ENCODE measurements around the gene TBC1D10A. TPM values are rescaled to one million over a fixed set of nuclear protein-coding genes. Genes with fewer than 3 reads are reported as not detected.

TBC1D10A gene
- total RNA-seq, 1 donor from 2014 or later: 7.9 TPM

- Mint-ChIP-seq H3K9me3 (ENCODE audit: unreplicated experiment) (no peaks in the 10 kb centered on the region), H3K36me3 (ENCODE audit: low read depth, unreplicated experiment) (peaks cover 19% of the 10 kb centered on the region), H3K4me3 (ENCODE audit: unreplicated experiment) (no peak overlapping the region), H3K27me3 (ENCODE audit: unreplicated experiment) (peaks cover 7% of the 10 kb centered on the region), H3K27ac (ENCODE audit: unreplicated experiment) (peak overlapping the region; percentile 24), H3K4me1 (ENCODE audit: unreplicated experiment) (peaks cover 18% of the 10 kb centered on the region)
- TF ChIP-seq, protein P1, sequence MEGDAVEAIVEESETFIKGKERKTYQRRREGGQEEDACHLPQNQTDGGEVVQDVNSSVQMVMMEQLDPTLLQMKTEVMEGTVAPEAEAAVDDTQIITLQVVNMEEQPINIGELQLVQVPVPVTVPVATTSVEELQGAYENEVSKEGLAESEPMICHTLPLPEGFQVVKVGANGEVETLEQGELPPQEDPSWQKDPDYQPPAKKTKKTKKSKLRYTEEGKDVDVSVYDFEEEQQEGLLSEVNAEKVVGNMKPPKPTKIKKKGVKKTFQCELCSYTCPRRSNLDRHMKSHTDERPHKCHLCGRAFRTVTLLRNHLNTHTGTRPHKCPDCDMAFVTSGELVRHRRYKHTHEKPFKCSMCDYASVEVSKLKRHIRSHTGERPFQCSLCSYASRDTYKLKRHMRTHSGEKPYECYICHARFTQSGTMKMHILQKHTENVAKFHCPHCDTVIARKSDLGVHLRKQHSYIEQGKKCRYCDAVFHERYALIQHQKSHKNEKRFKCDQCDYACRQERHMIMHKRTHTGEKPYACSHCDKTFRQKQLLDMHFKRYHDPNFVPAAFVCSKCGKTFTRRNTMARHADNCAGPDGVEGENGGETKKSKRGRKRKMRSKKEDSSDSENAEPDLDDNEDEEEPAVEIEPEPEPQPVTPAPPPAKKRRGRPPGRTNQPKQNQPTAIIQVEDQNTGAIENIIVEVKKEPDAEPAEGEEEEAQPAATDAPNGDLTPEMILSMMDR (IDR thresholded peaks at IDR 0.05; ENCODE audit: unreplicated experiment): no peak
- no peak for DNase-seq (ENCODE audit: low spot score)
Observed at GRCh38 chr22:30297991-30298701, 28.6 kb downstream of the TBC1D10A start.

- no peaks in the 10 kb centered on the region for H3K9me3 Mint-ChIP-seq (ENCODE audit: unreplicated experiment)
- H3K4me3 Mint-ChIP-seq (ENCODE audit: unreplicated experiment): no peak overlapping the region
- TF ChIP-seq, protein P1 (IDR thresholded peaks at IDR 0.05; ENCODE audit: unreplicated experiment): no peak
- peaks cover 14% of the 10 kb centered on the region for H3K4me1 Mint-ChIP-seq (ENCODE audit: unreplicated experiment)
- H3K27me3 Mint-ChIP-seq (ENCODE audit: unreplicated experiment): peaks cover 7% of the 10 kb centered on the region
- H3K36me3 Mint-ChIP-seq (ENCODE audit: low read depth, unreplicated experiment): peaks cover 16% of the 10 kb centered on the region
- no peak for DNase-seq (ENCODE audit: low spot score)
- H3K27ac Mint-ChIP-seq (ENCODE audit: unreplicated experiment): no peak overlapping the region
Observed at GRCh38 chr22:30297276-30297990, 29.3 kb downstream of the TBC1D10A start.

DNA sequence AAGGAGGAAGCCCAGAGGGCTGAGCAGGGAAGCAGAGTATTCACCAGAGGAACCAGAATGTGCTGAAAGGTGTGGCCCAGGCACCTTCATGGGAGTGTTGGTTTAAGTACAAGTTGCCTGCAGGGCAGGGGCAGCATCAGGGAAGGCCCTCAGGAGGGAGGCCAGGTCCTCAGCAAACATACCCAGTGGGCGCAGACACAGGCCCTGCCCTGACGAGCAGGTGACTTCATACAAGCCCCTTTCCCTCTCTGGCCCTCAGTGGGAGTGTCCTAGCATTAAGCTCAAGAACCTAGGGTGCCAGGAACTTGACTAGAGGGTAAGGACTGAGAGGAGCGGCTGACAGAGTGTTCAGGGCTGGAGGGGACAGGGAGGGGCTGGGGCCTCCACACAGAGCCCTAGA lies 29.9 kb downstream of the TBC1D10A start:
- H3K27ac Mint-ChIP-seq (ENCODE audit: unreplicated experiment): no peak overlapping the region
- H3K4me3 Mint-ChIP-seq (ENCODE audit: unreplicated experiment): no peak overlapping the region
- H3K9me3 Mint-ChIP-seq (ENCODE audit: unreplicated experiment): no peaks in the 10 kb centered on the region
- TF ChIP-seq, protein P1 (IDR thresholded peaks at IDR 0.05; ENCODE audit: unreplicated experiment): no peak
- peaks cover 7% of the 10 kb centered on the region for H3K27me3 Mint-ChIP-seq (ENCODE audit: unreplicated experiment)
- no peak for DNase-seq (ENCODE audit: low spot score)
- peaks cover 8% of the 10 kb centered on the region for H3K4me1 Mint-ChIP-seq (ENCODE audit: unreplicated experiment)
- H3K36me3 Mint-ChIP-seq (ENCODE audit: low read depth, unreplicated experiment): peaks cover 16% of the 10 kb centered on the region

DNA sequence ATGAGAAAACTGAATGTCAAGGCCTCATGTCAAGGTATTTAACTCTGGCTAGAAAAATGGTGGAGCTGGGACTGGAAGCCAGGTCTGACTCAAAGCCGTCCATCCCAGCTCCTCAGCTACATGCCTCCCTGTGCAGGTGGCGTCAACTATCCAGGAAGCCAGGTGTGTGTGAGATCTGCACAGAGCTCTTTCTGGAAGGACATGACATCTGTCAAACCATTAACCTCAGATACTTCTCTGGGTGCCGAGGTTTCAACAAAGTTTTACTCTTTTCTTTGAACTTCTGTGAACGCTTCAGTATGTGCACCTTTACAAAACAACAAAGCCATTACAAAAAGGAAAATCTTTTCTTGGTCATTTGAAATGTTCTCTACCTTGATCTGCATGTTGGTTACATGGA lies 30.4 kb downstream of the TBC1D10A start:
- H3K9me3 Mint-ChIP-seq (ENCODE audit: unreplicated experiment): no peaks in the 10 kb centered on the region
- H3K27ac Mint-ChIP-seq (ENCODE audit: unreplicated experiment): no peak overlapping the region
- H3K27me3 Mint-ChIP-seq (ENCODE audit: unreplicated experiment): peaks cover 7% of the 10 kb centered on the region
- TF ChIP-seq, protein P1 (IDR thresholded peaks at IDR 0.05; ENCODE audit: unreplicated experiment): no peak
- H3K4me3 Mint-ChIP-seq (ENCODE audit: unreplicated experiment): no peak overlapping the region
- H3K4me1 Mint-ChIP-seq (ENCODE audit: unreplicated experiment): peaks cover 7% of the 10 kb centered on the region
- H3K36me3 Mint-ChIP-seq (ENCODE audit: low read depth, unreplicated experiment): peaks cover 16% of the 10 kb centered on the region
- no peak for DNase-seq (ENCODE audit: low spot score)

GRCh38 chr22:30295576-30295975 lies 31.2 kb downstream of the TBC1D10A start:
- TF ChIP-seq, protein P1 (IDR thresholded peaks at IDR 0.05; ENCODE audit: unreplicated experiment): no peak
- Mint-ChIP-seq H3K36me3 (ENCODE audit: low read depth, unreplicated experiment) (peaks cover 16% of the 10 kb centered on the region), H3K9me3 (ENCODE audit: unreplicated experiment) (no peaks in the 10 kb centered on the region), H3K4me1 (ENCODE audit: unreplicated experiment) (peaks cover 7% of the 10 kb centered on the region), H3K27me3 (ENCODE audit: unreplicated experiment) (peaks cover 3% of the 10 kb centered on the region), H3K4me3 (ENCODE audit: unreplicated experiment) (no peak overlapping the region), H3K27ac (ENCODE audit: unreplicated experiment) (no peak overlapping the region)
- no peak for DNase-seq (ENCODE audit: low spot score)

Data from endothelial cell (in vitro differentiated cells).